Brain pericyte (primary cell): ENCODE measurements around the gene LMX1A.

Source experiments
- DNase-seq: peaks from one replicate; pipeline ENCODE4 v3.0.0-alpha.2; 2012; ENCODE audit warnings: low read depth, low spot score

Gene LMX1A

GRCh38 chr1:165222580-165222979 lies 133.9 kb downstream of the LMX1A start:
- no peak for DNase-seq

- DNase-seq, result no peak
Observed at GRCh38 chr1:165218731-165219130, 137.8 kb downstream of the LMX1A start.

DNA sequence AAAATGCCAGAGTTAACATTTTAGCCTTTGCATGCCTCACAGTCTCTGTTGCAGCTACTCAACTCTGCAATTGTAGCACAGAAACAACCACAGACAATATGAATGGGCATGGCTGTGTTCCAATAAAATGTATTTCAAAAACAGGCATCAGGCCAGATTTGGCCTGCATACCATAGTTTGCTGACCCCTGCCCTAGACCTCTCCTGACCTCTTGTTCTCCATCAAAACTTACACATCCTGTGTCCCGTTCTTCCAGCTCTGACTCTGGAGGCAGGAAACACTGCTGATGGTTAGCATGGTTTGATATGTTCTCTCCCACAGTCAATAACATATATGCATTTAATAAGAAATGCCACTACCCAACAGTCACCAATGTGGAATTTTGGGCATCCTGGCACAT lies 138.6 kb downstream of the LMX1A start:
- no peak for DNase-seq

GRCh38 chr1:165216254-165216653 lies 140.3 kb downstream of the LMX1A start:
- no peak for DNase-seq

DNA sequence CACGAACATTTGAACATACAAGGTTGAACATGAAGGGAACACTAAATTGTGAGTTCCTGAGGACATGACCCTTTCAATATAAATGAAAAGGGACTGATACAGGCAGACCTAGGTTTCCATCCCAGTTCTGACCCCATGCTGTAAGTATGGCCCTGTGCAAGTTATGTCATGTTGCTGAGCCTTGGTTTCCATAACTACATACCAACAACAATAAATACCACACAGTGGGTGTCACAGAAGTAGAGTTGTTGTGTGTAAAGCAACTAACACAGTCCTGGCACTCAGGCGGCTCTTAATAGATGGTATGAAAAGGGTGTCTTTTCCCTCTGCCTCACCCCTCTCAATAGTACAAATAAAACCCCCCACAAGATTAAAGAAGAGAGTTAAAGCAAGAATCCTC lies 140.8 kb downstream of the LMX1A start:
- no peak for DNase-seq

GRCh38 chr1:165212229-165212628 lies 144.3 kb downstream of the LMX1A start:
- DNase-seq, result no peak

- no peak for DNase-seq
Observed at GRCh38 chr1:165207853-165208515, 148.5 kb downstream of the LMX1A start.

- no peak for DNase-seq
Observed at GRCh38 chr1:165205145-165205544, 151.4 kb downstream of the LMX1A start.

DNA sequence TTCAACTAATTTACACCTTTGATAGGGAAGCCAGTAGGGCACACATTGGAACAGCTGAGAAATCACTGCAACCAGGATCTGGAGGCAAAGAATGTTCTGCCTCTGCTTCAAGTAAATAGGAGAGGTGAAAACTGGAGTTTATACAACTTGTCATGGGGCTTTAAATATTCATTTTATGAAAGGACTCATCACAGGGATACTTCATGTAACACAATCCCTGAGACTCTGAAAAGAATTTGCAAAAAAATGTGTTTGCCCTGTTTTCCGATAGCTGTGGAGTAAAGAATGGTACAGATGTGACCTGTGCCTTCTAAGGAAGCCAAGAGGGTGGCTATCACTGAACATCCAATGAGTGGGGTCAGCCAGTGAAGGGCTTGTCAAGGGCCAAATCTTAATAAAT lies 152.0 kb downstream of the LMX1A start:
- DNase-seq, result no peak

- DNase-seq, result no peak
Observed at GRCh38 chr1:165191087-165191486, 165.4 kb downstream of the LMX1A start.

GRCh38 chr1:165189913-165190312 lies 166.6 kb downstream of the LMX1A start:
- DNase-seq, result no peak

DNA sequence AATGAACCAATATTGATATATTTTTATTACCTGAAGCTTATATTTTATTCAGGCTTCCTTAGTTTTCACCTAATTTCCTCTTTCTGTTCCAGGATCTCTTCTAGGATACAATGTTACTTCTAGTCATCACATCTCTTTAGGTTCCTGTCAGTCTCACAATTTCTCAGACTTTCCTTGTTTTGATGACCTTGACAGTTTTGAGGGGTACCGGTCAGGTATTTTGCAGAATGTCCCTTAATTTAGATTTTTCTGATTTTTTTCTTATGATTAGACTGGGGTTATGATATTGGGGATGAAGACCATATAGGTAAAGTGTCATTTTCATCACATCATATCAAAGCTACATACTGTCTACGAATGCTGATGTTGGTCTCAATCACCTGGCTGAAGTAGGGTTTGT lies 167.5 kb downstream of the LMX1A start:
- DNase-seq, result no peak

DNA sequence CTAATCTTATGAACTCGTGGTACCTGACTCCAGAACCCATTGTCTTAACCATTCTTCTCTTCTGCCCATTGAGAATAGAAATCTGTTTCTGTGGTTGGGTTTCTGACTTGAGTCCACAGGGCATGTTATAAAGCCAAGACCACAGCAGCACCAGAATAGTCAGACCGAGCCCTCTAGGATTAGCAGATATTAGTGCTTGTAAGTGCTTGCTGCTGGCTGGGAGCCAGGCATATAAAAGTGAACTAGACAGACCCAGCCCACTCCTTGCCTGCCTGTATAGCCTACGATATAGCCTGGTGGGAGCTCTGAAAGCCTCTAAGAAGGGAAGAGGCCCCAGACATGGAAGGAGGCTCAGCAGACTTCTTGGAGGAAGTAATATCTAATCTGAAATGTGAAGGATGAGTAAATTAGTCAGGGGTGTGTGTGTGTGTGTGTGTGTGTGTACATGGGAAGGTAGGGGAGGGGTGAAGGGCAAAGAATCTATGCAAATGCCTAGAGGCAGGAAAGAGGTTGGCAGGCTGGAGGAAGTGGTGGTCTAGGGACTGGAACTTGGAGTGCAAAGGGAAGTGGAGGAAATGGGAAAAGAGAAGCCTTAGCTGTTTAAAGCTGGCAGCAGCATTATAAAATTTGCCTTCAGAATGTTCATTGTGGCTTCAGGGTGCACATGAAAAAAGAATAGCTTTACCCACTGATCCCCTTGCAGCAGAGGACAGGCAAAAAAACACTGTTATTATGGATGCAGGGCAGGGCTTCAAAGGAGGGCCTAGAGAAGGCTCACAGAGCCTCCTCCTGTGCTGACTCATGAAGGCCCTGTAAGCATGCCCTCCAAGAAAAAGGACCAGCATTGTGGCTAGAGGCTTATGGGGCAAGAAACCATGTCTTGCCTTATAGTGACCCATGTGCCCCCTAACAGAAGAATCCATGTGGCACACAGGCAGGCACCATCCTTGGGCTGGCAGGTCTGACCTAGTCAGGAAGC lies 169.2 kb downstream of the LMX1A start:
- no peak for DNase-seq

GRCh38 chr1:165185161-165185889 lies 171.2 kb downstream of the LMX1A start:
- no peak for DNase-seq

DNA sequence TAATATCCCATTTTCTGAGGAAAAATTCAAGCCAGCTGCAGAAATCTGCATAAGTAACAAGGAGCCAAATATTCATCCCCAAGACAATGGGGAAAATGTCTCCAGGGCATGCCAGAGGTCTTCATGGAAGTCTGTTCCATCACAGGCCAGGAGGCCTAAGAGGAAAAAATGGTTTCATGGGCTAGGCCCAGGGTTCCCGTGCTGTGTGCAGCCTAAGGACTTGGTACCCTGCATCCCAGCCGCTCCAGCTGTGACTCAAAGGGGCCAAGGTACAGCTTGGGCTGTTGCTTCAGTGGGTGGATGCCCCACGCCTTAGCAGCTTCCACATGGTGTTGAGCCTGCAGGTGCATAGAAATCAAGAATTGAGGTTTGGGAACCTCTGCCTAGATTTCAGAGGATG lies 173.5 kb downstream of the LMX1A start:
- no peak for DNase-seq

DNA sequence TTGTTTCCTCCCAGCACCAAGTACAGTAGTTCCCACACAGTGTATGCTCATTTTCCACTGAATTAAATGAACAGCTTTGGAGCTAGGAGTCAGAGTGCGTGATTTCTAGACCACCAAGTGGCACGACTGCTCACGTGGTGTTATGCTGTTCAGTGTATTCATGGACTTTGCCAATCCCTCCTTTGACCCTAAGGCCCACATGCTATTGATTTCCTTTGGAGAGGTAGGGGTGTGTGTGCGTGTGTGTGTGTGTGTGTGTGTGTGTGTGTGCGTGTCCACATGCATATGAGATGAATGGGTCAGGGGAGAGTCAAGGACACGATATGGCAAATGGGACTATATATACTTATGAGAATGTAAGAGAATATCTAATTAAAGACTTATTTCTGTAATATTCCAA lies 177.2 kb downstream of the LMX1A start:
- DNase-seq, result no peak

- DNase-seq, result no peak
Observed at GRCh38 chr1:165174491-165174890, 182.0 kb downstream of the LMX1A start.

- DNase-seq, result no peak
Observed at GRCh38 chr1:165173818-165174217, 182.7 kb downstream of the LMX1A start.

- DNase-seq, result no peak
Observed at GRCh38 chr1:165173409-165173808, 183.1 kb downstream of the LMX1A start.

GRCh38 chr1:165172666-165173065 lies 183.8 kb downstream of the LMX1A start:
- DNase-seq, result no peak

DNA sequence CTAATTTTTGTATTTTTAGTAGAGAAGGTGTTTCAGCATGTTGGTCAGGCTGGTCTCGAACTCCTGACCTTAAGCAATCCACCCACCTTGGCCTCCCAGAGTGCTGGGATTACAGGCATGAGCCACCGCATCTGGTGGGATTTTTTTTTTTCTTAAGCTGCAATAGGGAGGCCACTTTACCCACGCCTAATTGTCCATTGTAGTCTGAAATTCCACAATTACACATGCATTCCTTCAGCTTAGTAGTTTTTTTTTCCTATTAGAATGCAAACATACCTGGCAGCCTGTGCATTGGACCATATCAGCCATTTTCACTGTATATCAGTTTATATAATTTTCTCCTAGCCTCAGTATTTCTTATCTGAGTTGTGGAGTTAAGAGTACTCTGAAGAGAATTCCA lies 186.8 kb downstream of the LMX1A start:
- DNase-seq, result no peak

GRCh38 chr1:165169028-165169427 lies 187.5 kb downstream of the LMX1A start:
- no peak for DNase-seq
